Liver (tissue), 3 donors: ENCODE results near the gene PLXNA3.

Source experiments
- ATF3 ChIP-seq: IDR thresholded peaks from 2 replicates; pipeline ENCODE4 v1.6.1; 2016; ENCODE audit warnings: antibody characterized with exemption
- CTCF ChIP-seq: fragments of 150-350 bp; IDR thresholded peaks from 2 replicates; pipeline ENCODE4 v1.5.1; 2017; ENCODE audit warnings: improper control_type of control experiment, low read depth, low read length; ENCODE audit not compliant: missing input control
- EGR1 ChIP-seq, 2 donors: IDR thresholded peaks; 2 replicates each; pipeline ENCODE4 v1.6.1; 2016 to 2018; ENCODE audit warnings: antibody characterized with exemption in 2 of 2, low read depth in 2 of 2
- GABPA ChIP-seq, 2 donors: IDR thresholded peaks in 1 of 2; conservative IDR thresholded peaks in 1 of 2; 2 replicates each; pipeline ENCODE4 v1.6.1; 2016; ENCODE audit warnings: antibody characterized with exemption in 2 of 2, mild to moderate bottlenecking in 1 of 2, moderate library complexity in 1 of 2
- MAX ChIP-seq: IDR thresholded peaks from 2 replicates; pipeline ENCODE4 v1.6.1; 2016; ENCODE audit warnings: antibody characterized with exemption
- RAD21 ChIP-seq, 2 donors: IDR thresholded peaks; 2 replicates each; pipeline ENCODE4 v1.6.1; 2016; ENCODE audit warnings: antibody characterized with exemption in 2 of 2, mild to moderate bottlenecking in 2 of 2
- RXRA ChIP-seq, 2 donors: IDR thresholded peaks; 2 replicates each; pipeline ENCODE4 v1.6.1; 2017 to 2018; ENCODE audit warnings: antibody characterized with exemption in 2 of 2, mild to moderate bottlenecking in 1 of 2
- SP1 ChIP-seq: IDR thresholded peaks from 2 replicates; pipeline ENCODE4 v1.6.1; 2018; ENCODE audit warnings: antibody characterized with exemption, mild to moderate bottlenecking
- TAF1 ChIP-seq: conservative IDR thresholded peaks from 2 replicates; pipeline ENCODE4 v1.6.1; 2016; ENCODE audit warnings: antibody characterized with exemption, mild to moderate bottlenecking
- ZBTB33 ChIP-seq: IDR thresholded peaks from 2 replicates; pipeline ENCODE4 v1.6.1; 2016; ENCODE audit warnings: antibody characterized with exemption
- donor health status: healthy.
- donor health status: healthy.

- TF ChIP-seq ATF3 (no peak), CTCF (no peak), SP1 (peak; percentile 28), RAD21 (IDR thresholded peaks at IDR 0.05) (no peak), GABPA (IDR thresholded peaks at IDR 0.05 in 1 of 2, conservative IDR thresholded peaks at IDR 0.05 in 1 of 2) (no peak), RXRA (IDR thresholded peaks at IDR 0.05) (no peak), MAX (no peak), EGR1 (IDR thresholded peaks at IDR 0.05; ENCODE audit: low read depth in 2 of 2) (no peak), ZBTB33 (no peak), TAF1 (no peak)
Measured at GRCh38 chrX:154516656-154517100, 58.6 kb downstream of the PLXNA3 start.
